HEK293 (cell line): Measurements from ENCODE around the gene FBXL7.

Experiments
- SP3 ChIP-seq: fragments of 450-650 bp; formaldehyde crosslinking; IDR thresholded peaks from 2 replicates; pipeline ENCODE4 v1.5.1; 2016; ENCODE audit warnings: missing biosample characterization, missing genetic modification characterization
- YY1 ChIP-seq: fragments of 450-650 bp; formaldehyde crosslinking; IDR thresholded peaks from 2 replicates; pipeline ENCODE4 v1.5.1; 2018; ENCODE audit warnings: missing biosample characterization, missing genetic modification characterization
- ZNF112 ChIP-seq: fragments of 450-650 bp; formaldehyde crosslinking; IDR thresholded peaks from 2 replicates; pipeline ENCODE4 v1.5.0; 2017; ENCODE audit warnings: missing biosample characterization, missing genetic modification characterization
- ZNF146 ChIP-seq: fragments of 450-650 bp; formaldehyde crosslinking; IDR thresholded peaks from 2 replicates; pipeline ENCODE4 v1.5.1; 2016; ENCODE audit warnings: missing biosample characterization, missing genetic modification characterization
- ZNF274 ChIP-seq, 2 experiments: fragments of 200-500 bp in 1 of 2; fragments of 450-650 bp in 1 of 2; sonication (Bioruptor generic) in 1 of 2; formaldehyde crosslinking in 1 of 2; IDR thresholded peaks; 2 replicates each; pipeline versions ENCODE4 v1.5.1 to v1.6.1; 2014 to 2016; ENCODE audit warnings: borderline replicate concordance in 1 of 2, inconsistent platforms in 1 of 2, low read length in 1 of 2, missing biosample characterization in 1 of 2, missing genetic modification characterization in 1 of 2
- ZNF335 ChIP-seq: fragments of 450-650 bp; formaldehyde crosslinking; conservative IDR thresholded peaks from 2 replicates; pipeline ENCODE4 v1.5.1; 2016; ENCODE audit warnings: missing biosample characterization, missing genetic modification characterization
- ZNF792 ChIP-seq: fragments of 450-650 bp; formaldehyde crosslinking; IDR thresholded peaks from 2 replicates; pipeline ENCODE4 v1.5.1; 2016; ENCODE audit warnings: missing biosample characterization, missing genetic modification characterization
- ZNF843 ChIP-seq: fragments of 450-650 bp; formaldehyde crosslinking; IDR thresholded peaks from 2 replicates; pipeline ENCODE4 v1.5.1; 2016; ENCODE audit warnings: missing biosample characterization, missing genetic modification characterization
- TF ChIP-seq, protein P1 (sequence below): fragments of 450-650 bp; formaldehyde crosslinking; IDR thresholded peaks from 2 replicates; pipeline ENCODE4 v1.5.1; 2016; ENCODE audit warnings: missing biosample characterization, missing genetic modification characterization
- TF ChIP-seq, protein P2 (sequence below): fragments of 450-650 bp; formaldehyde crosslinking; IDR thresholded peaks from 2 replicates; pipeline ENCODE4 v1.5.1; 2016; ENCODE audit warnings: missing biosample characterization, missing genetic modification characterization
- TF ChIP-seq, protein P3 (sequence below): fragments of 450-650 bp; formaldehyde crosslinking; IDR thresholded peaks from 2 replicates; pipeline ENCODE4 v1.5.1; 2016; ENCODE audit warnings: missing biosample characterization, missing genetic modification characterization

DNA sequence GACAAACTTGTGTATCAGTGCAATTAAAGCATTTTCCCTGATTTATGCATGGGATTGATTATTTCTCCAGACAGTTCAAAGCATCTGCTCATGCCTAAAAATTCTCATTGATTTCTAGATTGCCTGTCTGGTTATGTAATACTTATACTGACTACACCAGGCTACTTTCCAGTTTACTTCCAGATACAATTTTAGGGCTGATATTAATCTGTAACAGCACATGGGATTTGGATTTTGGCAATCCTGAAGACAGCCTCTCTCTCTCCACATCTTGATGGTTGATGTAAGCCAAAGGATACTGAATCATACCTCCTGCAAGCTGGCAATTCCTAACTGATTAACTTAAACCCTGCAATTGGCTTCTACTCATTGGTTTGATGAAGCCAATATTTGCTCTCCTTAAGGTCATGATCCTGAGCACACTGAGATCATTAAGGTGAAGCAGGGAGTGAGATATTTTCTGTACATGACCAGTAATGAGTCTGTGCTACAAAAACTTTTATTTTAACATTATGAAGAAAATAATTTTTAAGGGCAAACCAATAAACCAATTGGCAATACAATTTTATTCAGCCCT is 25.7 kb upstream of the FBXL7 start:
- TF ChIP-seq ZNF146 (tag by site-specific recombination) (no peak), ZNF843 (tag by site-specific recombination) (no peak), YY1 (tag by site-specific recombination) (no peak), ZNF335 (no peak), ZNF274 (IDR thresholded peaks at IDR 0.05; ENCODE audit: low read length) (no peak), ZNF274 (tag by site-specific recombination; IDR thresholded peaks at IDR 0.05; ENCODE audit: borderline replicate concordance) (no peak), ZNF112 (no peak), SP3 (tag by site-specific recombination) (no peak), ZNF792 (tag by site-specific recombination) (no peak)
- TF ChIP-seq, protein P1, sequence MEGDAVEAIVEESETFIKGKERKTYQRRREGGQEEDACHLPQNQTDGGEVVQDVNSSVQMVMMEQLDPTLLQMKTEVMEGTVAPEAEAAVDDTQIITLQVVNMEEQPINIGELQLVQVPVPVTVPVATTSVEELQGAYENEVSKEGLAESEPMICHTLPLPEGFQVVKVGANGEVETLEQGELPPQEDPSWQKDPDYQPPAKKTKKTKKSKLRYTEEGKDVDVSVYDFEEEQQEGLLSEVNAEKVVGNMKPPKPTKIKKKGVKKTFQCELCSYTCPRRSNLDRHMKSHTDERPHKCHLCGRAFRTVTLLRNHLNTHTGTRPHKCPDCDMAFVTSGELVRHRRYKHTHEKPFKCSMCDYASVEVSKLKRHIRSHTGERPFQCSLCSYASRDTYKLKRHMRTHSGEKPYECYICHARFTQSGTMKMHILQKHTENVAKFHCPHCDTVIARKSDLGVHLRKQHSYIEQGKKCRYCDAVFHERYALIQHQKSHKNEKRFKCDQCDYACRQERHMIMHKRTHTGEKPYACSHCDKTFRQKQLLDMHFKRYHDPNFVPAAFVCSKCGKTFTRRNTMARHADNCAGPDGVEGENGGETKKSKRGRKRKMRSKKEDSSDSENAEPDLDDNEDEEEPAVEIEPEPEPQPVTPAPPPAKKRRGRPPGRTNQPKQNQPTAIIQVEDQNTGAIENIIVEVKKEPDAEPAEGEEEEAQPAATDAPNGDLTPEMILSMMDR: no peak
- TF ChIP-seq, protein P2, sequence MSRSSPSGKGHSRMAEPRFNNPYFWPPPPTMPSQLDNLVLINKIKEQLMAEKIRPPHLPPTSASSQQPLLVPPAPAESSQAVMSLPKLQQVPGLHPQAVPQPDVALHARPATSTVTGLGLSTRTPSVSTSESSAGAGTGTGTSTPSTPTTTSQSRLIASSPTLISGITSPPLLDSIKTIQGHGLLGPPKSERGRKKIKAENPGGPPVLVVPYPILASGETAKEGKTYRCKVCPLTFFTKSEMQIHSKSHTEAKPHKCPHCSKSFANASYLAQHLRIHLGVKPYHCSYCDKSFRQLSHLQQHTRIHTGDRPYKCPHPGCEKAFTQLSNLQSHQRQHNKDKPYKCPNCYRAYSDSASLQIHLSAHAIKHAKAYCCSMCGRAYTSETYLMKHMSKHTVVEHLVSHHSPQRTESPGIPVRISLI: no peak
- TF ChIP-seq, protein P3, sequence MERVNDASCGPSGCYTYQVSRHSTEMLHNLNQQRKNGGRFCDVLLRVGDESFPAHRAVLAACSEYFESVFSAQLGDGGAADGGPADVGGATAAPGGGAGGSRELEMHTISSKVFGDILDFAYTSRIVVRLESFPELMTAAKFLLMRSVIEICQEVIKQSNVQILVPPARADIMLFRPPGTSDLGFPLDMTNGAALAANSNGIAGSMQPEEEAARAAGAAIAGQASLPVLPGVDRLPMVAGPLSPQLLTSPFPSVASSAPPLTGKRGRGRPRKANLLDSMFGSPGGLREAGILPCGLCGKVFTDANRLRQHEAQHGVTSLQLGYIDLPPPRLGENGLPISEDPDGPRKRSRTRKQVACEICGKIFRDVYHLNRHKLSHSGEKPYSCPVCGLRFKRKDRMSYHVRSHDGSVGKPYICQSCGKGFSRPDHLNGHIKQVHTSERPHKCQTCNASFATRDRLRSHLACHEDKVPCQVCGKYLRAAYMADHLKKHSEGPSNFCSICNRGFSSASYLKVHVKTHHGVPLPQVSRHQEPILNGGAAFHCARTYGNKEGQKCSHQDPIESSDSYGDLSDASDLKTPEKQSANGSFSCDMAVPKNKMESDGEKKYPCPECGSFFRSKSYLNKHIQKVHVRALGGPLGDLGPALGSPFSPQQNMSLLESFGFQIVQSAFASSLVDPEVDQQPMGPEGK (tag by site-specific recombination): no peak
